ENCODE measurements around the gene COLEC12.

DNA sequence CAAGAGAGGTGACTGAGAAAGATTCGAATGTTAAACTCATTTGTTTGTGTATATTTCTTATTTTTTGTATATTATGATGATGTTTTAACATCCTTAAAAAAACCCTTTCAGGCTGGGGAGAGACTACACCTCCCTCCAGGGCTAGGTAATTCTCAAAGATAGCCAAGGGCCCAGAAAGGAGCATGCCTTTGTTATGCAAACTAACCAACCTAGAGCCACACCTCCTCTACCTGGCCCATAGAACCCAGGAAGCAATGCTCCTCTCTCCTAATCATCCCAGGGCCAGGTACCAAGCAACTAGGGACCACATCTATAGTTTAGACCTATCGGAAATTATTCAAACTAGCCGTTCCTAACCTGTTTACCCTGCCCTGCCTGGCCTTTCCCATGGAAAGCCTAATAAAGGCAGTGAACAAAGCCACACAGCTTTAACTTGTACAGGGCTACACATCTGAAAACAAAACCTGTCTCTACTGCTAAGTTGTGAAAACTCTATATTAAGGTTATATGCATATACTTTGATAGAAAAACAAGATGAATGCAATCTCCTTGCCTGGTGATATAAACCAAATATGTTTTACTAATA, 79.7 kb downstream of the COLEC12 start:
- TF ChIP-seq POLR2A (IDR thresholded peaks at IDR 0.05), result no peak
- TF ChIP-seq, protein P1, sequence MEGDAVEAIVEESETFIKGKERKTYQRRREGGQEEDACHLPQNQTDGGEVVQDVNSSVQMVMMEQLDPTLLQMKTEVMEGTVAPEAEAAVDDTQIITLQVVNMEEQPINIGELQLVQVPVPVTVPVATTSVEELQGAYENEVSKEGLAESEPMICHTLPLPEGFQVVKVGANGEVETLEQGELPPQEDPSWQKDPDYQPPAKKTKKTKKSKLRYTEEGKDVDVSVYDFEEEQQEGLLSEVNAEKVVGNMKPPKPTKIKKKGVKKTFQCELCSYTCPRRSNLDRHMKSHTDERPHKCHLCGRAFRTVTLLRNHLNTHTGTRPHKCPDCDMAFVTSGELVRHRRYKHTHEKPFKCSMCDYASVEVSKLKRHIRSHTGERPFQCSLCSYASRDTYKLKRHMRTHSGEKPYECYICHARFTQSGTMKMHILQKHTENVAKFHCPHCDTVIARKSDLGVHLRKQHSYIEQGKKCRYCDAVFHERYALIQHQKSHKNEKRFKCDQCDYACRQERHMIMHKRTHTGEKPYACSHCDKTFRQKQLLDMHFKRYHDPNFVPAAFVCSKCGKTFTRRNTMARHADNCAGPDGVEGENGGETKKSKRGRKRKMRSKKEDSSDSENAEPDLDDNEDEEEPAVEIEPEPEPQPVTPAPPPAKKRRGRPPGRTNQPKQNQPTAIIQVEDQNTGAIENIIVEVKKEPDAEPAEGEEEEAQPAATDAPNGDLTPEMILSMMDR (IDR thresholded peaks at IDR 0.05), result no peak
